OCI-M2 (cell line): ENCODE results near the gene CHEK2.
"Not testable (repeated sequence)": the region's sequence is repeated elsewhere in the genome, so short reads cannot be mapped to it uniquely, and the experiment has no call there.

Source experiments
- DNase-seq: peaks from one replicate; lab custom pipeline; 2025; ENCODE audit not compliant: unreplicated experiment; lab: John Stamatoyannopoulos, UW

The CHEK2 gene

DNA sequence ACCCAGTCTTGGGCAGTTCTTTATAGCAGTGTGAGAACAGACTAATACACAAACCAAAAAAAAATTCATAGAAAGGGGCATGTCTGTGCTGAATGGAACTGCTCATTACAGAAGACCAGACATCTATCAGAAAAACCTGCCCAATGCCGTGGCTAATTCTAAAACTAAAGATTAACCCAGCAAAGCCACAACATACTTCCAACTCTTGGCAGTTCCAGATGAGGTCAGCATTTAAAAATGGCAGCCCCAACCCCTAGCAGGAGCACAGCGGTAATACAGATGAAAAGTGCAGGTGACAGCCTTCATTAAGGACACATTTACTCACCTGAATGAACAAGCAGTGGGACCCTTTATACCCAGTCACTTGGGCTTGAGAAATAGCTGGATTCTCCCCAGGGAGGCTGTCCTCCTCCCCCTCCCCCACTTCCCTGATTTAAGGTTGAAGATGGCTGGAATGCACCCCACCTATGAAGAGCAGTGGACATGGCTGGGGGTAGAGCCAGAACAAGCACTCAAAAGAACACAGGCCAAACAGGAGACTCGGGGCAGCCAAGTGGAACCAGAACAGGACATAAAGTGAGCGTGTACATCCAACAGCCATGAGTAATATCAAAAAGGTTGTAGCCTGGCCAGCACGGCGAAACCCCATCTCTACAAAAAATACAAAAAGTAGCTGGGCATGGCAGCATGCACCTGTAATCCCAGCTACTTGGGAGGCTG, 48.4 kb downstream of the CHEK2 start:
- DNase-seq = not testable (repeated sequence)

DNA sequence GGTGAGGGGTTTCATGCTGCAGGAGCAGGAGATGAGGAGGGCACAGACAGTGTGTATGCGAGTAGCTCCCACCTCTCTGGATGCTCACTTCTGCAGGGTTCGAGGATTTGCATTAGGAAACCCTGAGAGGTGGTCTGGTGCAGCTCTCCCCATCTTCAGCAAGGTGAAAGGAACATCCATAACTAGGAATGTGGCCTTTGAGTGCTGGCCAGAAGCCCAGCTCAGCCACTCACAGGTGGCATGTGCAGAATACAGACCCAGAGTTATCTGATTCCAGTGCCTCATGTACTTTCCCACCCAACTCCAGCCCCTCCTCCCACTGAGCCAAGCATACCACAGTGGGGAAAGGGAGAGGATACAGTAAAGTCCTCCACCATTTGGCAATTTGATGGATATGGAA, 51.8 kb downstream of the CHEK2 start:
- DNase-seq = not testable (repeated sequence)

DNA sequence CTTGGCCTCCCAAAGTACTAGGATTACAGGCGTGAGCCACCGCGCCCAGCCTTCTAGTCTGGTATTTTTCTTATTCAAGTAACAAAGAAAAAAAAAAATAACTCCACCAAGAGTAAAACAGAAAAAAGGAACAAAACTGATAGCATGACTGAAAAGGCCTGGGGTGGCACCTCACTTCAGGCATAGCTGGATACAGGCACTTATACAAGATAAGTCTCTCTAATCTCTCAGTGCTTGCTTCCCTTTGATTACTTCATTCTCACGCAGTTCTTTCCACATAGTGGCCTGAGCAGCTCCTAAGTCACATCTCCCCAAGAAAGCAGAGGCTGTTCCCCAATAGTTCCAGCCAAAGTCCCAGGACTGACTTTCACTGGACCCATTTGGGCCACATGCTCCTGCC, 58.7 kb downstream of the CHEK2 start:
- DNase-seq = not testable (repeated sequence)

DNA sequence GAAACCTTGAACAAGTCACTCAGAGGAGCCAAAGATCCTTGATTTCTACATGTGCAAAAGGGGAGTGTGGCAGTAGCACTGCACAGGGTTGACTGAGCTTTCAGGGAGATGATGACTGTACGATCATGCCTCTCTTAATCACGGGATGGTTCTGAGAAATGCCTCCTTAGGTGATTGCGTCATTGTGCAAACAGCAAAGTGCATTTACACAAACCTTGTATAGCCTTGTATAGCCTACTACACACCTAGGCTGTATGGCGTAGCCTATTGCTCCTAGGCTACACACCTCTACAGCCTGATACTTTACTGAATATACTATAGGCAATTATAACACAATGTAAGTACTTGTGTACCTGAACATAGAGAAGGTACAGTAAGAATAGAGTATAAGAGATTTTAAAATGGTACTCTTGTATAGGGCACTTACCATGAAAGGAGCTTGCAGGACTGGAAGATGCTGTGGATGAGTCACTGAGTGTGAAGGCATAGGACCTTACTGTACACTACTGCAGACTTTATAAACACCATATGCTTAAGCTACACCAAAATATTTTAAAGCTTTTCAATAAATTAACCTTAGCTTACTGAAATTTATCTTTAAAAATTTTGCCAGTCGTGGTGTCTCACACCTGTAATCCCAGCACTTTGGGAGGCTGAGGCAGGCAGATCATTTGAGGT, 60.7 kb downstream of the CHEK2 start:
- DNase-seq = not testable (repeated sequence)

DNA sequence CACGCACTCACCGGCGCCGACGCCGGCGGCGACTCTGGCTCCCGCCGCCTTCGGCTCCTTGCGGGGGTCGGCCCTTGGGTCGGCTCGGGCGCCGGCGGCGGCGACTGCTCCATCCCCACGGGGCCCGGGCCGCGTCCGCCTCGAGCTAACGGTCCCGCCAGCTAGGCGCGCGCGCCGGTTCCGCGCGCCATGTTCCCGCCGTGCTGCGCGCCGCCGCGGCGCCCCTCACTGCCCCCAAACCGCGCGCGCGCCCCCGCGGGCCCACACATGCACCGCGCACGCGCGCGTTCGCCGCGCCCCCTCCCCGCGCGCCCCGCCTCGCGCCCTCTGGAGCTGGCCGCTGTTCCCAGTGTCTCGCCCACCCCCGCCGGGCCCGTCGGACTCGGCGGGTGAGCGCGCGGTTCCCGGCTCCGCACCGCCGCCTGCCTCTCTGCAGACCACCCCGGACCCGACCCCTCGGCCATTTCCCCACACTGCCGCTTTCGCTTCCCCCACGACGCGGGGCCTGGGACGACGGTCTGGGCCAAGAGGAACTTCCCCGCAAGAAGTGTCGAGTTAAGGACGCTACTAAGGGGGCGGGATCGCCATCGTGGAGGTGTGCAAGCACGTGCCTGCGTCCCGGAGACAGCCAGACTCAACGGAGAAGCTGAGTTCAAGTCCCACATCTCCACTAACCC, 61.9 kb downstream of the CHEK2 start, which contains the start of gene TTC28:
Gene TTC28 (minus strand): TSS at position 230 of the 677 bp plus-strand sequence. CDS start 117 bp downstream, at position 113.
- not testable (repeated sequence) for DNase-seq

DNA sequence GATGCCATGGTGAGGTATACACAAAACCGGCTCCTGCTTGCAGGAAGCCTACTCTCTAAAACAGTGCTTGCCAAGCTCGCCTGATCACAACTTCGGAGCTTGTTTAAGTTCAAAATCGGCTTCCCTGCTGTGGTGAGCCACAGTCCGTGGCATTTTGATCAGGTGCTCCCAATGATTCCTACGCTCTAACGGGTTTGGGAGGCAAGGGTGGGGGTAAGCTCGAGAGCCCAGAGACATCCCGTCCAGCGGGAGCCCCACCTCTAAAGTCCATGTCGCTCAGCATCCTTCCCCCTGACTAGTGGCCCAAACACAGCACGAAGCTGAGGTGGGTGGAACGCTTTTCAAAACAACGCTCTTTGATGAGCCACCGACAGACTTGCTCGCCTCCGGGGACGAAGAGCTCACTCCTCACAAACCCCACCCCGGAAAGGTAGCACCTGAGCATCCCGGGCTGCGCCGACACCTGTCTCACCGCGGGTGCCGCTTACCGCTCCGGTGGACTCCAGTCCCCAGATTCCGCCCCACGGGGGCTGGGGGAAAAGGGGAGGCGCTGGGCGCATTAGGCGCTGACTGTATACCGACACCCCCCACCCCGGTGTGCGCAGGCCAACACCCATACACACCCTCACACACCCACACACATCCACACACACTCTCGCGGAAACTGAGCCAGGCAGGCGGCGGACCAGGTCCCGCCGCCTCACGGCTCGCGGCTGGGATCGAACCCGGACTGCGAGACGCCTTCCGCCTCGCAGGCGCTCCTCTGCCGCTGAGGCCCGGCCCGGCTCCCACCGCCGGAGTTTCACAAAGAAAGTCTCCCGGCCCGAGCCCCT, 62.6 kb downstream of the CHEK2 start:
- not testable (repeated sequence) for DNase-seq

DNA sequence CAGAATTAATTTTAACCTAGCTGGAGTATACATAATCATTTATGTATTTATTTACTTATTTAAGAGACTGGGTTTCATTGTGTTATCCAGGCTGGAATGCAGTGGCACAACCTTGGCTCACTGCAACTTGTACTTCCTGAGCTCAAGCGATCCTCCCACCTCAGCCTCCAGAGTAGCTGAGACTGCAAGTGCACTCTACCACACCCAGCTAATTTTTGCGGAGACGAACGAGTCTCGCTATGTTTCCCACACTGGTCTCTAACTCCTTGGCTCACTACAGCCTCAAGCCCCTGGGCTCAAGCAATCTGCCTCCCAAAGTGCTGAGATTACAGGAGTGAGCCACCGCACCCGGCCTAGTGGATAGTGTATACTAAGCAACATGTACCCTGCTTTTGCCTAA, 63.5 kb downstream of the CHEK2 start:
- DNase-seq = not testable (repeated sequence)

DNA sequence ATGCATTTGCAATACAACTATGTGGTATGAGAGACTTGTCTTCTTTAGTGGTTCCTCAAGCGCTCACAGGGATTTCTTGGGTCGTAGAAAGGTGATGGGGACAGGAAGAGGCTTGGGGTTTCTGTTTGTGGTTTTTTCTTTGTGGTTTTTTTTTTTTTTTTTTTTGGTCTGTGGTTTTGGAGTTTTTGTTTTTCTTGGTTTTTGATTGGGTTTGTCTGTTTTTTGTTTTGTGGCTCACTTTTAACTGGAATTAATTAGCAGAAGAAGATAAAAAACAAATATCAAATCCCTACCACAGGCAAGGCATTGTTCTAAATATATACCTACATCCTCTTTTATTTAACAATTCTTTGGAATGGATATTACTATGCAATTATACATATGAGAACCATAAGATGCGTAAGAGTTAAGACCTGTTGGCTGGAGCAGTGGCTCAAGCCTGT, 67.5 kb downstream of the CHEK2 start:
- no peak for DNase-seq

DNA sequence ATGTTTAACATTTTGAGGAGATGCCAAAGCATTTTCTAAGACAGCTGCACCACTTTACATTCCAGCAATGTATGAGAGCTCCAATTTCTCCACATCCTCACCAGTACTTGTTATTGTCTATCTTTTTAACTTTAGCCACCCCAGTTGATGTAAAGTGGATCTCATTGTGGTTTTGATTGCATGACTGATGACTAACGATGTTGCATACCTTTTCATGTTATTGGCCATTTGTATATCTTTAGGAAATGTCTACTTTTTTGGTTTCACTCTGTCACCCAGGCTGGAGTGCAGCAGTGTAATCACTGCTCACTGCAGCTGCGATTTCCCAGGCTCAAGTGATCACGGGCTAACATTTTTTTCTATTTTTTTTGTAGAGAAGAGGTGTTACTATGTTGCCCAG, 70.9 kb downstream of the CHEK2 start:
- DNase-seq = no peak

DNA sequence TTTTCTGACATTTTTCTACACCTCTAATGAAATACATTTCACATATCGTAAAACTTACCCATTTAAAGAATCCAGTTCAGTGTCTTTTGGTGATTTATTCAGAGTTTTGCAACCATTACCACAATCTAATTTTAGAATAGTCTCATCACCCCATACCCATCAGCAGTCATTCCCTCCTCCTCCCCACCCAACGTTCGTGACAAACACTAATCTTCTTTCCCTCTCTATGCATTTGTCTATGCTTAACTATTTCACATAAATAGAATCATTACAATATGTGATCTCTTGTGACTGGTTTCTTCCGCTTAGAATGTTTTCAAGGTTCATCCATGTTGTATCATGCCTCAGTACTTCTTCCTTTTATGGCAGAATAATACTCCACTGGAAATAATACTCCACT, 71.5 kb downstream of the CHEK2 start:
- no peak for DNase-seq

DNA sequence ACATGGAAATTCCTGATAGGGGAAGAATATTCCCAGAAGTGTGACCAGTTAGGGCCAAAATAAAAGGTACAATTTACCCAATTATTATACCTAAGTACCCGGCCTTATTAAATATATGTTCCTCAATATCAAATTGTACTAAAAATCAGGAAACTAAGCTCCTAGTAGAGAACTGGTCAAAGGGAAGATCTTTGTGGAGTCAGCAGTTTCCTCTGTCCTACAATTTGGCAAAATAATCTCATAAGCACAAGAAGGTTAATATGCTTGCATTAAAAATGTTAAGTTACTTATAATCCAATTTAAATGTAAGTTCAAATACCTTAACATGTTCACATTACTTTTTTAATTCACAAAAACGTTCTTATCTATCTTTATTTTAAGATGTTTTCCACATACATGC, 72.2 kb downstream of the CHEK2 start:
- DNase-seq = no peak

DNA sequence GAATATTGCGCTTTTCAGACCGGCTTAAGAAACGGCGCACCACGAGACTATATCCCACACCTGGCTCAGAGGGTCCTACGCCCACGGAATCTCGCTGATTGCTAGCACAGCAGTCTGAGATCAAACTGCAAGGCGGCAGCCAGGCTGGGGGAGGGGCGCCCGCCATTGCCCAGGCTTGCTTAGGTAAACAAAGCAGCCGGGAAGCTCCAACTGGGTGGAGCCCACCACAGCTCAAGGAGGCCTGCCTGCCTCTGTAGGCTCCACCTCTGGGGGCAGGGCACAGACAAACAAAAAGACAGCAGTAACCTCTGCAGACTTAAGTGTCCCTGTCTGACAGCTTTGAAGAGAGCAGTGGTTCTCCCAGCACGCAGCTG, 78.1 kb downstream of the CHEK2 start:
- not testable (repeated sequence) for DNase-seq

DNA sequence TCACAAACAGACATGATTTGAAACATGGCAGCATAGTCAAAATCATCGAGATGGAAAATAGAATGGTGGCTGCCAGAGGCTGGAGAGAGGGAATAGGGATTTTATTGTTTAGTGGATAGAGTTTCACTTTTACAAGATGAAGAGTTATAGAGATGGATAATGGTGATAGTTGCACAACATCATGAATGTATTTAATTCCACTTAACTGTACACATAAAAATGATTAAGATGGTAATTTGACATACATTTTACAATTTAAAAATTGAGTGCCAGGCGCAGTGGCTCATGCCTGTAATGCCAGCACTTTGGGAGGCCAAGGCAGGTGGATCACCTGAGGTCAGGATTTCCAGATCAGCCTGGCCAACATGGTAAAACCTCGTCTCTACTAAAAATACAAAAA, 83.2 kb downstream of the CHEK2 start:
- no peak for DNase-seq

DNA sequence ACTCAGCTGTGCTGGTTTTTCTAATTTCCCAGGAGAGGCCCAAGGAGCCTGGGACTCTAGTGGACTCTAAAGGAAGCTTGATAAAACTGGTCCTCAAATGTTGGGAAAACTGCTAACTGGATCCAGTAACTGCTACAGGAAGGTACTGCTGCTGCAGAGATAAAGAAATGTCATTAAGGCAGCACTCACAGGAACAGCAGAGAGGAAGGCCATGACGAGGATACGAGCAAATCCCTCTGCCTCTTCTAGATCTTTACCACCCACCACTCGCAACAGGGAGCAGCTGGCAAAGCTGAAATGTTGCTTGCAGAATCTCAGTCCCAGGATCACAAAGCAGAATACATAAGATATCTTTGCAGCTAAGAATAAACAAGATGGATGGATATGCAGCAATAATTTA, 85.4 kb downstream of the CHEK2 start:
- DNase-seq = no peak

DNA sequence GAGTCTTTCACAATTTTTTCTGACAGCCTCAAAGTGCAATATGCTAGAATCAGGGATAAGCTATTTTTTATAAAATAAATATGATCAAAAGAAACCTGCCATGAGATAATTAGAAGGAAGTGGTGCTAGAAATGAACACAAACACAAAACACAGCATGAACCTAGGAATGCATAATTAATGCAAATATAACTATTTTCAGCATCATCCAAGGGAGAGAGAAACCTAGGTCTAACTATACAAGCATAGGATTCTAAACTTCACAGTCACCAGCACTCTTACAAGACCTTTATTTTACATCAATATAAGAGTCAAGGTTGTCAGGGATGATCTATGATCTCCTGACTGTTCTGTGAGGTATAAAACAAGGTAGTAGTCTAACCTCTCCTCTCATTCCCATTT, 91.2 kb downstream of the CHEK2 start:
- no peak for DNase-seq

DNA sequence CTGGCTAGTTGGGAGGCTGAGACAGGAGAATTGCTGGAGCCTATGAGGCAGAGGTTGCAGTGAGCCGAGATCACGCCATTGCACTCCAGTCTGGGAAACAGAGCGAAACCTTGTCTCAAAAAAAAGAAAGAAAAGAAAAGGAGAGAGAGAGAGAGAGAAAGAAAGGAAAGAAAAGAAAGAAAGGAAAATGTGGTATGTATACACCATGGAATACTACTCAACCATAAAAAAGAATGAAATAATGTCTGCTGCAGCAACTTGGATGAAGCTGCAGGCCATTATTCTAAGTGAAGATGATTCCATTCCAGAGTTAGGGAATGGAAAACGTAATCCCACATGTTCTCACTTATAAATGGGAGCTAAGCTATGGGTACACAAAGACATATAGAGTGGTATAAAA, 92.8 kb downstream of the CHEK2 start:
- no peak for DNase-seq

DNA sequence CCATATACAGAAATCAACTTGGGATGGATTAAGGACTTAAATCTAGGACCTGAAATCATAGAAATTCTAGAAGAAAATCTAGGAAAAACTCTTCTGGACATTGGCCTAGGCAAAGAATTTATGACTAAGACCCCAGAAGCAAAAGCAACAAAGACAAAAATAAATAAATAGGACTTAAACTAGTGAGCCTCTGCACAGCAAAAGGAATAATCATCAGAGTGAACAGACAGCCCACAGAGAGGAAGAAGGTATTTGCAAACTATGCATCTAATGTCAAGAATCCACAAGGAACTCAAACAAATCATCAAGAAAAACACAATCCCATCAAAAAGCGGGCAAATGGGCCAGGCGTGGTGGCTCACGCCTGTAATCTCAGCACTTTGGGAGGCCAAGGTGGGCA, 94.4 kb downstream of the CHEK2 start:
- no peak for DNase-seq

DNA sequence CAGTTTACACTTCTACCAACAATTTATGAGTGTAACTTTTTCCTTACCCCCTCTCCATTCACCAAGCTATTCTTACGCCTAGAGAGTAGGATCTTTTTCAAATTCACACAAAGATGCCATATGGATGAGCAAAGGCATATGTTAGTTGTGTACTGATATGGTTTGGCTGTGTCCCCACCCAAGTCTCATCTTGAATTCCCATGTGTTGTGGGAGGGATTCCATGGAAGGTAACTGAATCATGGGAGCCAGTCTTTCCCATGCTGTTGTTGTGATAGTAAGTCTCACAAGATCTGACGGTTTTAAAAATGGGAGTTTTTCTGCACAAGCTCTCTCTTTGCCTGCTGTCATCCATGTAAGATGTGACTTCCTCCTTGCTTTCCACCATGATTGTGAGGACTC, 102.3 kb downstream of the CHEK2 start:
- DNase-seq = no peak
